Suppressor macrophage (primary cell): ENCODE results near the gene RFC2.

Experiments used
- DNase-seq, 4 experiments: peaks; one replicate each; pipeline ENCODE4 v3.0.0-alpha.2; 2020 to 2022

Gene RFC2

GRCh38 chr7:74190259-74190658 is 63.9 kb downstream of the RFC2 start:
- DNase-seq = no peak

GRCh38 chr7:74187915-74188675 is 66.1 kb downstream of the RFC2 start:
- DNase-seq = no peak

- DNase-seq = peak in 1 of 4 experiments; percentile 15
Observed at GRCh38 chr7:74185636-74186035, 68.6 kb downstream of the RFC2 start.

- DNase-seq = no peak
Observed at GRCh38 chr7:74185016-74185415, 69.2 kb downstream of the RFC2 start.

- no peak for DNase-seq
Observed at GRCh38 chr7:74183653-74184450, 70.3 kb downstream of the RFC2 start.

- DNase-seq = no peak
Observed at GRCh38 chr7:74183142-74183541, 71.1 kb downstream of the RFC2 start.

GRCh38 chr7:74182453-74183090 is 71.6 kb downstream of the RFC2 start:
- DNase-seq = no peak

GRCh38 chr7:74181821-74182220 is 72.4 kb downstream of the RFC2 start:
- DNase-seq = no peak
